HG02981 (cell line): ENCODE measurements around the gene METTL1.
"Not testable (repeated sequence)": the region's sequence is repeated elsewhere in the genome, so short reads cannot be mapped to it uniquely, and the experiment has no call there.

Experiments
- ATAC-seq: cut with Tn5 transposase; IDR thresholded peaks from one replicate; pipeline ENCODE4 v1.9.1; 2021; ENCODE audit warnings: mild to moderate bottlenecking, moderate library complexity; ENCODE audit not compliant: unreplicated experiment

The METTL1 gene

GRCh38 chr12:57797933-57798332 lies 26.0 kb upstream of the METTL1 start:
- no peak for ATAC-seq

DNA sequence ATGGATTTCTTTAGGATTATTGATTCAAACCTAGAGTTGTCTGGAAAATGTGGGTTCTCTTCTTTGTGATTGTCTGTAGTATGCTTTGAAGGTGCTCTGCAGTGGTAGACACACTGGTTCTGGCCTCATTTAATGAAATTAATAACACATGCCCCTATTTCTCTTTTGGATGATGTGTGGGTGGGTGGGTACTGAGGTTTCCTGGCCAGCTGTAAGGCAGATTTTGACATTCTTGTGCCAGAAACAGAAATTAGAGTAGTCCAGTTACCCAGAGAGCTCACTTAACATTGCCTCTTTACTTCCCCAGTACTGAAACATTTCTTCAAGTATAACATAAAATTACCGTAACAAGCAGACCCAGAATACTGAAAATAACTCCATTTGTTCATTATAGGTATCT lies 25.1 kb upstream of the METTL1 start:
- no peak for ATAC-seq

GRCh38 chr12:57795354-57795753 lies 23.4 kb upstream of the METTL1 start:
- no peak for ATAC-seq

DNA sequence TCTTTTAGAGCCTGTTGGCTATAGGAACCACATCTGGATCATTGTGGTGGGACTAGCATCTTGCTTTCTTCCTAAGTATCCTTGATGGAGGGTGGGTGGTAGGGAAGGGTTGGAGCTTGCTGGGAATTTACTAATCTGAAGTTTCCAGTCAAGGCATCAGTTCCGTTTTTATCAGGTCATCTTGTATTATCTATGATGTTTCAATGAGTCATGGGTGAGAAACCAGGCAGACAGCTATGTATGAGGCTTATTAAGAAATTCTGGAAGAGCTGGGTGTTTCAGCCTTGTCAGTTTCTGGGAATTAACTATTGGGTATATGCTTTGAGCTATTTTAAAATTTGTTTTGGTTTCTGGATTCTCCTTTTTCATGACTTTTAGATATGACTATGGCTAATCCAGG lies 22.0 kb upstream of the METTL1 start:
- ATAC-seq, result no peak

DNA sequence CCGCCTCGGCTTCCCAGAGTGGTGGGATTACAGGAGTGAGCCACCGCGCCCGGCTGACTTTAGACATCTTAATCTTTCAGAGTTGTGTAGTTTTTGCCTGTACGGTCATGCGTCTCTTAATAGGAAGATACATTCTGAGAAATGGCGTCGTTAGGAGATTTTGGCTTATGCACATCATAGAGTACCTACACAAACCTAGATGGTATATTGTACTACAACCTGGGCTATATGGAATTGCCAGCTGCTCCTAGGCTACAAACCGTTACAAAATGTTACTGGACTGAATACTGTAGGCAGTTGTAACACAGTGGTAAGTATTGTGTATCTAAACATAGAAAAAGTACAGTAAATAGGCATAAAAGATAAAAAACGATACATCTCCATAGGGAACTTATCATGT lies 12.0 kb upstream of the METTL1 start:
- ATAC-seq, result no peak

GRCh38 chr12:57783466-57783801 lies 11.5 kb upstream of the METTL1 start:
- no peak for ATAC-seq

DNA sequence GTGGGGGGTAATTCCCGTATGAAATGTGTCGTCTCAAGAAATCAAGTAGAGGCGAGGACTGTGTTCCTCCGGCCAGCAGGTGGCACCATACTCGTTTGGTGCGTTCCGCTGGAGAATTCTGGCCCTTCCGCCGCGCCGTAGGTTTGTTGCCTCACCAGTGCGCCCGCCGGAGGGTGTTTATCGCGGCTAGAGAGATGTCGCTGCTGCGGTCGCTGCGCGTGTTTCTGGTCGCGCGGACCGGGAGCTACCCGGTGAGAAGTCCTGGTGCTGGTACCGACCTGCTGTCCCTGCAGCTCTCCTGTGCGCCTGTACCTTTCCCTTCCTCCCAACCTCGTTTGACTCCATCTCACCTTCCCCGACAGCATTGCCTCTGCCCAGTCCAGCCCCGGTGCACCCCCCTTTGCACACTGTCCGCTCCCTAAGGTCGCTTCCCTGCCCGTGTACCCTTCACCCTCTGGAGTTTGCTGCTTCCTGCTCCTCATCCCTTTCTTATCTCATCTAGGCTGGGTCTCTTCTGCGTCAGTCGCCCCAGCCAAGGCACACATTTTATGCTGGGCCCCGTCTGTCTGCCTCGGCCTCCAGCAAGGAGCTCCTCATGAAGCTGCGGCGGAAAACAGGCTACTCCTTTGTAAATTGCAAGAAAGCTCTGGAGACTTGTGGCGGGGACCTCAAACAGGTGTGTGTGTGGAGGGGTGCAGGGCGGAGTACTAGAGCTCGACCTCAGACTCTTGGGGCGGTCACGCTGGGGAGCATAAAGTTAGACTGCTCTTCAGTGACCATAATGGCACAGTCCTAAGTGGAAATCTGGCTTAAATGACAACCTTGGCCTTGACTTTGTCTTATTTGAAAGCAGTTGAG lies 10.9 kb upstream of the METTL1 start, which contains the start of gene TSFM:
Gene TSFM (plus strand): TSS at position 180 of the 858 bp plus-strand sequence. CDS start 15 bp downstream, at position 195.
- ATAC-seq, result peak; percentile 89

DNA sequence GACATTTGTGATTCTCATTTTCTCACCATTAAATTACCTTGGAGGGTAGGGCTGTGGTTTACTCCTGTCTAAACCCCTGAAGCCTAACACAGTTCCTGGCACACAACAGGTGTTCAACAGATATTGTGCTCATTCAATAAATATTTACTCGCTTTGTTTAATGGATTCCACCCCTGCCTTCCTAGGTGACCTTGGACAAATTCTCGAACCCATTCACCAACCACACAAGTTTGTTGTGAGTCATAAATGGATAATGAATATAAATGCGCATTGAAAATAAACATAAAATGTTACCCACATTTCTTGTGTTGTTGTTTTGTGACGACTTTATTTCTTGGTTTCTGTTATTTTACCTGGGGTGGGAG lies 10.3 kb upstream of the METTL1 start:
- no peak for ATAC-seq

- ATAC-seq, result no peak
Measured at GRCh38 chr12:57781801-57782200, 9.9 kb upstream of the METTL1 start.

DNA sequence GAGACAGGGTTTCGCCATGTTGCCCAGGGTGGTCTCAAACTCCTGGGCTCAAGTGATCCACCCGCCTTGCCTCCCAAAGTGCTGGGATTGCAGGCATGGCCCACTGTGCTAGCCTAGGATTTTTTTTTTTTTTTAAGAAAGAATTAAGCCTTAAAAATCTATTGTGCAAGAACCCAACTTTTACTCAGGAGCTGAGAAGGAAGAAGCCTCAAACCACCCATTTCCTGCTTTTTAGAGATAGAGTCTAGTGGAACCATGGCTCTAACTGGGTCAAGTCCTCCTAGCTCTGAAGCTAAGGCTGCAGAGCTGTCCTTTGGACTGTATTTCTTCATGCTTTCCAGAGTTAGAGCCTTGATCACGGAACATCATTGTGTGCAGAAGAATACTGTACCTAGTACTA lies 9.3 kb upstream of the METTL1 start:
- no peak for ATAC-seq

GRCh38 chr12:57780284-57780897 lies 8.5 kb upstream of the METTL1 start:
- no peak for ATAC-seq

DNA sequence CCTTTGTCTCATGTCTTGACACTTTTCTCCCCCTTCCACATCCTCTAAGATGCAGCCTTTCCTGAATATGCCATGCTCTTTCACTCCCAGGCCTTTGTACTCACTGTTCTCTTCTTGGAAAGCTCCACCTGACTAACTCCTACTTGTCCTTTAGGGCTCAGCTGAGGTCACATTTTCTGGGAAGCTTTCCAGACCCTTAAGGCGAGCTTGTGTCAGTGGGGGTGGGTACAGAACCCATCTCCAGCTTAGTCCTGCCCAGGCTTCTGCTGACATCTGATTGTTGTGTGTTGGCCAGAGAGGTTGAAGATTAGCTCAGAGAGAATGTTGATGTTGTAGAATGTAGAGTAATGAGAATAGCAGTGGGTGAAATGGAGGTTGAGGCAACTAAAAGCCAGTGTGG lies 7.8 kb upstream of the METTL1 start:
- ATAC-seq, result no peak

- ATAC-seq, result no peak
Measured at GRCh38 chr12:57777911-57778310, 6.0 kb upstream of the METTL1 start.

- no peak for ATAC-seq
Measured at GRCh38 chr12:57777367-57777766, 5.5 kb upstream of the METTL1 start.

DNA sequence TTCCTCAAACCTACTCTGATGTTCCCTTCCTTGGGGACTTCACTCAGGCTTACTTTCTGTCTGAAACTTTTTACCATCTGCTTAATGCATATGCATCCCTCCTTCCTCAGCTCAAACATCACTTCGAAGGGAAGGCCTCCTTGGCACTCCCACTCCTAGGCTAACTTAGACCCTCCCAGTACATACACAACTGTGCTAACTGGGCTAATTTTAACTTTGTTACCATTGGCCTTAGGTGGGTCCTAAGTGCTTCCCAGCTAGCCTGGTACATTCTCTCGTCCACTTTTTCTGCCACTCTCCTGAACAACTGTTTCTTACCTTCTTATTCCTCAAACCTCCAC lies 4.3 kb upstream of the METTL1 start:
- no peak for ATAC-seq

GRCh38 chr12:57775563-57776246 lies 3.8 kb upstream of the METTL1 start:
- ATAC-seq, result no peak

GRCh38 chr12:57775044-57775443 lies 3.1 kb upstream of the METTL1 start:
- no peak for ATAC-seq

DNA sequence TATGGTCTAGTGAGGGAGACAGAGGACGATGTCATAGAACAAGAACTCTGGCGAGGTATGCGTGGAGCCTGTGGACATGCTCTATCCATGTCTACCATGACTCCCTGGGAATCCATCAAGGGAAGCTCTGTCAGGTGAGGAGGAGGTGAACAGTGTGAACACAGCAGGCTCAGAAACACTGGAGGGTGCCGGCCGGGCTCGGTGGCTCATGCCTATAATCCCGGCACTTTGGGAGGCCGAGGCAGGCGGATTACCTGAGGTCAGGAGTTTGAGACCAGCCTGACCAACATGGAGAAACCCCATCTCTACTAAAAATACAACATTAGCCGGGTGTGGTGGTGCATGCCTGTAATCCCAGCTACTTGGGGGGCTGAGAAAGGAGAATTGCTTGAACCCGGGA lies 2.7 kb upstream of the METTL1 start:
- not testable (repeated sequence) for ATAC-seq

DNA sequence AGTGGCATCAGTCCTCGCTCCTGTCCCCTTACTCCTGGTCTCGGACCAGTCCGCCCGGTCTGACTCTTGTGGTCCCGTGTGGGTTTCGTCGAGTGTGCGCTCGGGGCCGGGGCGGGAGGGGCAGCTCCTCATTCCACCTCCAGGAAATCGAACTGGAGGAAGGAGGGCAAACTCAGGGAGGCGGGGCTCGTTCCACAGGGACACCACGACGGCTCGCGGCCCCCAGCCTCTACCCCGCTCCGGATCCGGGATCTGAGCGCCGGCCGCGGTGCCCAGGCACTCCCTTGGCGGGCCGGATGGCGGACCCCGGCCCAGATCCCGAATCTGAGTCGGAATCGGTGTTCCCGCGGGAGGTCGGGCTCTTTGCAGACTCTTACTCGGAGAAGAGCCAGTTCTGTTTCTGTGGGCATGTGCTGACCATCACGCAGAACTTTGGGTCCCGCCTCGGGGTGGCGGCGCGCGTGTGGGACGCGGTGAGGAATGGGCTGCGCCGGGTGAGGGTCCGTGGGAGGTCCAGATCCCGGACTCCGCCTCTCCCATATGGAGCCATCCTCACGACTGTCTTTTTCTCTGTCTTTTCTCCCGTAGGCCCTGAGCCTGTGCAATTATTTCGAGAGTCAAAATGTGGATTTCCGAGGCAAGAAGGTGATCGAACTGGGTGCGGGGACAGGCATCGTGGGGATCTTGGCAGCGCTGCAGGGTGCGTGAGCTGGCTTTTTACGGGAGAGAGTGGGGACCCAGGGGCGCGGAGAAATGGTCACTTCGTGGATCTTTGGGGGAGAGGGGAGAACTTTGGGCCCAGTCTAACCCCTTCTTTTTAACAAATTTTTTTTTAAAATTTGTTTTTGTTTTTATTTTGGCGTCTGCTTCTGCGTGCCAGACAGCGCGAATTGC lies 771 bp upstream of the METTL1 start, which contains the start of gene EEF1AKMT3:
Gene EEF1AKMT3 (plus strand): TSS at position 186 of the 894 bp plus-strand sequence. CDS start 111 bp downstream, at position 297.
- no peak for ATAC-seq

DNA sequence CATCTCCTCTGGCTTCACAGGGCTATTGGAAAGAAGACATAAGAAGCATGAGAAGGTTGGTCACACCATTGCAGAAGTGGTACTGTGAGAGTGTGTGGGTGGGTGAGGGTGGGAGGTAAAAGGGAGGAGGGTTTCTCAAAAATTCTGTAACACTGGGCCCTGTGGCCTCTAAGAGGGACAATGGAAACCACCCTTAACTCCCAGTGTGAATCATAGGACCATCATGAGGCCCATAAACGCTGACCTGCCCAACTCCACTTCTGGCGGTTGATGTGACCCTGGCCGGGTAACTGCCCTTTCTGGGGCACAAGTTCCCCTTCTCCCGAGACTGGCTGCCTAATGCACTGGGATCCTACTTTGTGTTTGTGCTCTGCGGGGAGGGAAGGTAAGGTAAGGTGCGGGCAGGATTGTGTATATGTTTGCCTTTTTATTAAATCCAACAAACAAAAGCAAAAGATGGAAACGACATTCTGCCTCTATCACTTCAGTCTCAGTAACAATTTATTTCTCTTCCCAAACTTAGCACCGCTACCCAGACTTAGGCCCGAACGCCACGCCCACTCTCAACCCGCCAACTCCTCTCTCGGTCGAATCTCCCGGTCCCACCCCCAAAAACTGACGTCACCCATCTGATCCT lies 551 bp downstream of the METTL1 start:
- peak; percentile 69 for ATAC-seq
